Endothelial cell of umbilical vein (primary cell): ENCODE data around the gene IQGAP1.

Experiments used
- POLR2A ChIP-seq: IDR thresholded peaks from 2 replicates; pipeline ENCODE4 v1.6.1; 2012; ENCODE audit warnings: low read depth, mild to moderate bottlenecking, control low read depth, low read length
- TF ChIP-seq, protein P1 (sequence below): IDR thresholded peaks from 2 replicates; pipeline ENCODE4 v1.6.1; 2011; ENCODE audit not compliant: insufficient read depth, insufficient read length
- TF ChIP-seq, protein P2 (sequence below), 2 donors: IDR thresholded peaks; 1 replicate in 1 of 2; 2 replicates in 1 of 2; pipeline ENCODE4 v1.5.1; 2011; ENCODE audit warnings: low read length in 2 of 2, mild to moderate bottlenecking in 2 of 2, moderate library complexity in 2 of 2, control low read depth in 1 of 2, inconsistent platforms in 1 of 2, low read depth in 1 of 2; ENCODE audit not compliant: insufficient read depth in 1 of 2; ENCODE audit errors: extremely low read depth in 1 of 2

DNA sequence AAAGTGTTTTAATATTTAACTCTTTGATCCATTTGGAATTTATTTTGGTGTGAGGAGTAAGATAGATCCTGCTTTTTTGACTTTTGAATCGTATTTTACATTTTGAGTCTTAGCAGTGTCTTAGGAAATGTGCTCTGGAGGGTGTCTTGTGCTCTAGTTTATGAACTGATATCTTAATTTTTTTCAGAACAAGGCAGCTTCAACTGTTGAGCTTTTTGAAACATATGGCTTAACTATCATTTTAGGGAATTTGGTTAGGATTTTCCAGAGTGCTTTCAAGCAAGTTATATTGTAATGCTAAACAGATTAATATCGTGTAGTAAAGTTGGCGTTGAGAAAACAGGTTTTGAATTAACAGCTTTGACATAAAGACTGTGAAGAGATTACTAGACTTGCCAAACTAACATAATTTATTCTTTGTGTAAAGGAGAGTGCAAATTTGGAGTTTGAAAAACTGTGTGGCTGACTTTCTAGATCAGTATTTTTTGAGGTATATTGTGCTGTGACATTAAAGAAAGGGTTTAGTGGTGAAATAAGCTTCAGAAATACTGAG, 17.1 kb downstream of the IQGAP1 start:
- TF ChIP-seq POLR2A = no peak
- TF ChIP-seq, protein P1, sequence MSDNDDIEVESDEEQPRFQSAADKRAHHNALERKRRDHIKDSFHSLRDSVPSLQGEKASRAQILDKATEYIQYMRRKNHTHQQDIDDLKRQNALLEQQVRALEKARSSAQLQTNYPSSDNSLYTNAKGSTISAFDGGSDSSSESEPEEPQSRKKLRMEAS = no peak
- TF ChIP-seq, protein P2, sequence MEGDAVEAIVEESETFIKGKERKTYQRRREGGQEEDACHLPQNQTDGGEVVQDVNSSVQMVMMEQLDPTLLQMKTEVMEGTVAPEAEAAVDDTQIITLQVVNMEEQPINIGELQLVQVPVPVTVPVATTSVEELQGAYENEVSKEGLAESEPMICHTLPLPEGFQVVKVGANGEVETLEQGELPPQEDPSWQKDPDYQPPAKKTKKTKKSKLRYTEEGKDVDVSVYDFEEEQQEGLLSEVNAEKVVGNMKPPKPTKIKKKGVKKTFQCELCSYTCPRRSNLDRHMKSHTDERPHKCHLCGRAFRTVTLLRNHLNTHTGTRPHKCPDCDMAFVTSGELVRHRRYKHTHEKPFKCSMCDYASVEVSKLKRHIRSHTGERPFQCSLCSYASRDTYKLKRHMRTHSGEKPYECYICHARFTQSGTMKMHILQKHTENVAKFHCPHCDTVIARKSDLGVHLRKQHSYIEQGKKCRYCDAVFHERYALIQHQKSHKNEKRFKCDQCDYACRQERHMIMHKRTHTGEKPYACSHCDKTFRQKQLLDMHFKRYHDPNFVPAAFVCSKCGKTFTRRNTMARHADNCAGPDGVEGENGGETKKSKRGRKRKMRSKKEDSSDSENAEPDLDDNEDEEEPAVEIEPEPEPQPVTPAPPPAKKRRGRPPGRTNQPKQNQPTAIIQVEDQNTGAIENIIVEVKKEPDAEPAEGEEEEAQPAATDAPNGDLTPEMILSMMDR (IDR thresholded peaks at IDR 0.05; ENCODE audit: extremely low read depth in 1 of 2, insufficient read depth in 1 of 2, low read depth in 1 of 2, low read length in 2 of 2) = no peak
